HCT116 (cell line): ENCODE measurements around the gene TERF2IP. TPM values are rescaled to one million over a fixed set of nuclear protein-coding genes. Genes with fewer than 3 reads are reported as not detected.

Source experiments
- ATAC-seq: fragments of 200-7000 bp; cut with Tn5 transposase; 2 replicates; pipeline ENCODE4 v1.9.1; 2020; ENCODE audit warnings: mild to moderate bottlenecking, moderate library complexity
- BruUV-seq: library from RNA; stranded (reverse); fragments of 400-500 nt; replicated peaks from 2 replicates; lab custom pipeline; 2021; lab: Mats Ljungman, UMichigan
- CTCF ChIA-PET: fragments of 300-600 bp; sonication (Branson Sonifier 250); formaldehyde crosslinking; loops from one replicate; lab custom pipeline; 2021; ENCODE audit warnings: antibody characterized with exemption; lab: Charles Lee
- POLR2A ChIA-PET: fragments of 300-600, 350-600 bp; sonication (Branson Sonifier 250); formaldehyde crosslinking; loops from one replicate; lab custom pipeline; 2021; ENCODE audit warnings: antibody characterized with exemption; lab: Charles Lee
- RAD21 ChIA-PET, 2 experiments: fragments of 300-600 bp; sonication (Branson Sonifier 250); formaldehyde crosslinking; loops; one replicate each; lab custom pipeline; 2023; ENCODE audit warnings: low total read pairs in 2 of 2; ENCODE audit not compliant: uncharacterized antibody in 2 of 2, unreplicated experiment in 2 of 2, low non-redundant PET in 1 of 2; lab: Charles Lee
- DNase-seq: peaks from one replicate; pipeline ENCODE4 v3.0.0-alpha.2; 2010; ENCODE audit warnings: low read depth, low spot score
- H2AFZ ChIP-seq: fragments of 200-600 bp; shearing (Covaris generic), sonication (generic); 2 replicates; pipeline ENCODE4 v1.6.1; 2017; ENCODE audit warnings: low read depth, mixed run types, mixed read lengths, antibody characterized with exemption, low read length; ENCODE audit not compliant: poor library complexity, severe bottlenecking
- H3K27ac ChIP-seq: 2 replicates; pipeline ENCODE4 v1.5.1; 2012; ENCODE audit warnings: low read depth, low read length
- H3K27me3 ChIP-seq: fragments of 200-600 bp; sonication (generic); 2 replicates; pipeline ENCODE4 v1.6.1; 2016; ENCODE audit warnings: mixed run types, low read length, mixed read lengths; ENCODE audit not compliant: insufficient read depth
- H3K36me3 ChIP-seq, 2 experiments: fragments of 200-500 bp in 1 of 2; fragments of 200-600 bp in 1 of 2; sonication (Bioruptor generic) in 1 of 2; sonication (generic) in 1 of 2; 2 replicates each; pipeline versions ENCODE4 v1.5.1 to v1.6.1; 2014 to 2016; ENCODE audit warnings: low read length in 2 of 2, inconsistent platforms in 1 of 2, mixed read lengths in 1 of 2, mixed run types in 1 of 2; ENCODE audit not compliant: insufficient read depth in 2 of 2, control insufficient read depth in 1 of 2
- H3K4me1 ChIP-seq, 2 experiments: fragments of 200-600 bp in 1 of 2; sonication (generic) in 1 of 2; 2 replicates each; pipeline versions ENCODE4 v1.5.1 to v1.6.1; 2012 to 2017; ENCODE audit warnings: low read length in 2 of 2, inconsistent platforms in 1 of 2, mild to moderate bottlenecking in 1 of 2, mixed read lengths in 1 of 2, mixed run types in 1 of 2, moderate library complexity in 1 of 2; ENCODE audit not compliant: insufficient read depth in 2 of 2, control insufficient read depth in 1 of 2
- H3K4me2 ChIP-seq: fragments of 200-600 bp; sonication (generic); 2 replicates; pipeline ENCODE4 v1.6.1; 2017; ENCODE audit warnings: mixed run types, low read length, mixed read lengths
- H3K4me3 ChIP-seq, 2 experiments: fragments of 200-600 bp in 1 of 2; sonication (generic) in 1 of 2; replicated peaks in 1 of 2; 2 replicates each; pipeline ENCODE4 v1.5.1; 2011 to 2016; ENCODE audit warnings: low read length in 2 of 2, control low read depth in 1 of 2, low read depth in 1 of 2, mild to moderate bottlenecking in 1 of 2, mixed read lengths in 1 of 2, mixed run types in 1 of 2
- H3K79me2 ChIP-seq: fragments of 200-600 bp; sonication (generic); 2 replicates; pipeline ENCODE4 v1.6.1; 2017; ENCODE audit warnings: mild to moderate bottlenecking, mixed run types, low read length, moderate library complexity, mixed read lengths; ENCODE audit not compliant: insufficient read depth
- H3K9ac ChIP-seq: fragments of 200-600 bp; sonication (generic); 2 replicates; pipeline ENCODE4 v1.6.1; 2016; ENCODE audit warnings: low read length, mixed read lengths
- H3K9me2 ChIP-seq: fragments of 200-600 bp; sonication (generic), shearing (Covaris generic); 2 replicates; pipeline ENCODE4 v1.6.1; 2017; ENCODE audit warnings: mixed run types, mild to moderate bottlenecking, moderate library complexity; ENCODE audit not compliant: insufficient read depth
- H3K9me3 ChIP-seq, 2 experiments: fragments of 200-500 bp in 1 of 2; fragments of 200-600 bp in 1 of 2; sonication (Bioruptor generic) in 1 of 2; sonication (generic) in 1 of 2; 2 replicates each; pipeline ENCODE4 v1.6.1; 2014 to 2017; ENCODE audit warnings: low read length in 2 of 2, mixed read lengths in 2 of 2, inconsistent platforms in 1 of 2, low read depth in 1 of 2, mild to moderate bottlenecking in 1 of 2, mixed run types in 1 of 2, moderate library complexity in 1 of 2; ENCODE audit not compliant: control insufficient read depth in 1 of 2, insufficient read depth in 1 of 2
- H4K20me1 ChIP-seq: fragments of 200-600 bp; sonication (generic), shearing (Covaris generic); 2 replicates; pipeline ENCODE4 v1.6.1; 2017; ENCODE audit warnings: mixed run types, mild to moderate bottlenecking, moderate library complexity; ENCODE audit not compliant: insufficient read depth
- CBX3 ChIP-seq: IDR thresholded peaks from 2 replicates; pipeline ENCODE4 v1.6.1; 2012; ENCODE audit warnings: low read depth
- CEBPB ChIP-seq: IDR thresholded peaks from 2 replicates; pipeline ENCODE4 v1.6.1; 2012; ENCODE audit warnings: low read depth
- EGR1 ChIP-seq: IDR thresholded peaks from 2 replicates; pipeline ENCODE4 v1.6.1; 2012; ENCODE audit warnings: low read depth
- FOSL1 ChIP-seq: IDR thresholded peaks from 2 replicates; pipeline ENCODE4 v1.6.1; 2012; ENCODE audit warnings: low read depth
- POLR2A ChIP-seq: IDR thresholded peaks from 2 replicates; pipeline ENCODE4 v1.7.0; 2011; ENCODE audit warnings: borderline replicate concordance; ENCODE audit not compliant: insufficient read depth, insufficient read length; ENCODE audit errors: extremely low read depth
- POLR2AphosphoS5 ChIP-seq: IDR thresholded peaks from 2 replicates; pipeline ENCODE4 v1.6.1; 2011; ENCODE audit warnings: mild to moderate bottlenecking, low read depth, low read length, moderate library complexity
- RAD21 ChIP-seq: IDR thresholded peaks from 2 replicates; pipeline ENCODE4 v1.6.1; 2012; ENCODE audit warnings: low read depth, mild to moderate bottlenecking
- SIN3A ChIP-seq: IDR thresholded peaks from 2 replicates; pipeline ENCODE4 v1.6.1; 2012; ENCODE audit warnings: low read depth
- SRF ChIP-seq: IDR thresholded peaks from 2 replicates; pipeline ENCODE4 v1.6.1; 2012; ENCODE audit warnings: low read depth
- TCF7L2 ChIP-seq: IDR thresholded peaks from 2 replicates; pipeline ENCODE4 v1.7.0; 2011; ENCODE audit warnings: borderline replicate concordance, inconsistent platforms; ENCODE audit not compliant: insufficient read depth, insufficient read length; ENCODE audit errors: extremely low read depth
- ZNF274 ChIP-seq: fragments of 200-500 bp; sonication (Bioruptor generic); IDR thresholded peaks from 2 replicates; pipeline ENCODE4 v1.6.1; 2014; ENCODE audit warnings: mild to moderate bottlenecking, low read depth, low read length, inconsistent platforms
- intact Hi-C: fragments of 100-400 bp; cut with micrococcal nuclease; formaldehyde crosslinking; loops from 2 replicates; pipeline ENCODE4 v1.10.0; 2022
- total RNA-seq: library from RNA; stranded (reverse); gene quantifications from one replicate; pipeline ENCODE4 v1.2.1, GENCODE V29; 2021; ENCODE audit not compliant: unreplicated experiment
- TF ChIP-seq, protein P1 (sequence below): IDR thresholded peaks from 2 replicates; pipeline ENCODE4 v1.6.1; 2012
- TF ChIP-seq, protein P2 (sequence below): IDR thresholded peaks from 2 replicates; pipeline ENCODE4 v1.6.1; 2011; ENCODE audit warnings: mild to moderate bottlenecking, low read length, moderate library complexity; ENCODE audit not compliant: insufficient replicate concordance; ENCODE audit errors: extremely low read depth

TERF2IP gene
- total RNA-seq, 1 experiment from 2014 or later: 36.4 TPM

DNA sequence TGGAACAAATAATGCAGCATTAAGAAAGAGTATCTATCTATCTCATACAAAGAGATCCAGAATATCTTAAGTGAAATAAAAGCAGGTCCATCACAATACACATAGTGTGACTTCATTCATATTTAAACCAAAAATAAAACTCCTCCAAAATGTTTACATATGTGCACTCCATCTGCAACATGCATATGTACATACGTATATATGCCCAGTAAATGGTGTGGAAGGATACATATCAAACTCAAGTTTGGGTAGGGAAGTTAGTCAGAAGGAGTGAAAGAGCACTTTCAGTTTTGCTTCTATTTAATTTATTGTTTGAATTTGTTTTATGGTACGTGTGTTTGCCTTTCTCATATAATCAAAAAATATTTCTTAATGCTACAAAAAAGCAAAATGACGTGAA, 12.5 kb upstream of the TERF2IP start:
- no TSS peak for BruUV-seq
- H3K9me2 ChIP-seq: no peaks in the 10 kb centered on the region
- ChIA-PET RAD21 (no interaction called here), CTCF (no interaction called here), POLR2A (no interaction called here)
- no peak overlapping the region for H2AFZ ChIP-seq
- peaks cover 31% of the 10 kb centered on the region for H3K79me2 ChIP-seq
- no peak for ATAC-seq
- TF ChIP-seq POLR2A (no peak), FOSL1 (no peak), CEBPB (no peak)
- no peaks in the 10 kb centered on the region for H3K9me3 ChIP-seq
- H3K9ac ChIP-seq: no peak overlapping the region
- intact Hi-C loops: no loop called here
- no peaks in the 10 kb centered on the region for H4K20me1 ChIP-seq
- DNase-seq: no peak
- H3K4me3 ChIP-seq: no peak overlapping the region
- H3K4me1 ChIP-seq: no peaks in the 10 kb centered on the region
- H3K36me3 ChIP-seq: peaks cover 62 to 76% of the 10 kb centered on the region in 2 experiments
- H3K27me3 ChIP-seq: no peaks in the 10 kb centered on the region
- H3K4me2 ChIP-seq: no peak overlapping the region
- H3K27ac ChIP-seq: no peak overlapping the region

DNA sequence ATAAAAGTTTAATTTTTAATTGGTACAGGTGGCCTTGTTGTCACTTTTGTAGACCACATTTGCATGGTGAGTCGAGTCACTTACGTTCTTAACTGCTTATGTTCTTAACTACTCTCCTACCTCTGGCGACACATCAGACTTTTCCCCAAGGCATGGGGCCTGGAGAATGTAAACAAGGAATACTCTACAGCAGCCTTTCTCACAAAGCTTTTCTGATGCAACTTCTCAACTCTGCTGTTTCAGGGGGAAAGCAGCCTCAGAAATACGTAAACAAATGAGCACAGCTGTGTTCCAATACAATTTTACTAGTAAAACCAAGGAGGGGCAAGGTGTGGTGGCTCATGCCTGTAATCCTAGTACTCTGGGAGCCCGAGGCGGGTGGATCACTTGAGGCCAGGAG, 7.0 kb upstream of the TERF2IP start:
- ChIA-PET POLR2A (no interaction called here), CTCF (no interaction called here), RAD21 (no interaction called here)
- peaks cover 83% of the 10 kb centered on the region for H3K79me2 ChIP-seq
- H3K9me3 ChIP-seq: no peaks in the 10 kb centered on the region
- no peak overlapping the region for H3K27ac ChIP-seq
- no peaks in the 10 kb centered on the region for H3K9me2 ChIP-seq
- intact Hi-C loops: loop anchor here (5.0 kb wide), 1 partner anchor 1532 kb away; no protein-coding TSS in a partner anchor
- H2AFZ ChIP-seq: no peak overlapping the region
- DNase-seq (no peak), ATAC-seq (no peak)
- peaks cover 22% of the 10 kb centered on the region; the same call in 1 of the 2 replicates for H4K20me1 ChIP-seq
- H3K4me2 ChIP-seq: no peak overlapping the region
- no peaks in the 10 kb centered on the region for H3K27me3 ChIP-seq
- H3K36me3 ChIP-seq: peaks cover 52 to 83% of the 10 kb centered on the region in 2 experiments
- H3K9ac ChIP-seq: no peak overlapping the region
- TF ChIP-seq, protein P1, sequence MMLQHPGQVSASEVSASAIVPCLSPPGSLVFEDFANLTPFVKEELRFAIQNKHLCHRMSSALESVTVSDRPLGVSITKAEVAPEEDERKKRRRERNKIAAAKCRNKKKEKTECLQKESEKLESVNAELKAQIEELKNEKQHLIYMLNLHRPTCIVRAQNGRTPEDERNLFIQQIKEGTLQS: no peak
- TF ChIP-seq POLR2A (no peak), RAD21 (no peak), CEBPB (no peak), POLR2AphosphoS5 (no peak), SRF (no peak), EGR1 (no peak), TCF7L2 (no peak), SIN3A (no peak), CBX3 (no peak), ZNF274 (no peak)
- TF ChIP-seq, protein P2, sequence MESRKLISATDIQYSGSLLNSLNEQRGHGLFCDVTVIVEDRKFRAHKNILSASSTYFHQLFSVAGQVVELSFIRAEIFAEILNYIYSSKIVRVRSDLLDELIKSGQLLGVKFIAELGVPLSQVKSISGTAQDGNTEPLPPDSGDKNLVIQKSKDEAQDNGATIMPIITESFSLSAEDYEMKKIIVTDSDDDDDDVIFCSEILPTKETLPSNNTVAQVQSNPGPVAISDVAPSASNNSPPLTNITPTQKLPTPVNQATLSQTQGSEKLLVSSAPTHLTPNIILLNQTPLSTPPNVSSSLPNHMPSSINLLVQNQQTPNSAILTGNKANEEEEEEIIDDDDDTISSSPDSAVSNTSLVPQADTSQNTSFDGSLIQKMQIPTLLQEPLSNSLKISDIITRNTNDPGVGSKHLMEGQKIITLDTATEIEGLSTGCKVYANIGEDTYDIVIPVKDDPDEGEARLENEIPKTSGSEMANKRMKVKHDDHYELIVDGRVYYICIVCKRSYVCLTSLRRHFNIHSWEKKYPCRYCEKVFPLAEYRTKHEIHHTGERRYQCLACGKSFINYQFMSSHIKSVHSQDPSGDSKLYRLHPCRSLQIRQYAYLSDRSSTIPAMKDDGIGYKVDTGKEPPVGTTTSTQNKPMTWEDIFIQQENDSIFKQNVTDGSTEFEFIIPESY: no peak
- no TSS peak for BruUV-seq
- peaks cover 0 to 6% of the 10 kb centered on the region in 2 experiments; a peak in 3 of 4 replicates for H3K4me1 ChIP-seq
- no peak overlapping the region for H3K4me3 ChIP-seq
